OCI-LY3 (cell line): ENCODE results near the gene PAQR5.

Source experiments
- CTCF ChIP-seq: fragments of 200-600, 300-600 bp; sonication (generic); IDR thresholded peaks from 2 replicates; pipeline ENCODE4 v1.5.1; 2014; ENCODE audit warnings: antibody characterized with exemption, low read length, low read depth
- EZH2phosphoT487 ChIP-seq: fragments of 200-600 bp; shearing (Covaris generic); IDR thresholded peaks from 2 replicates; pipeline ENCODE4 v1.6.1; 2018; ENCODE audit warnings: antibody characterized with exemption, mixed run types, low read depth

- TF ChIP-seq CTCF (no peak), EZH2phosphoT487 (no peak)
These were observed 8.2 kb upstream of the PAQR5 start for GRCh38 chr15:69290346-69291164.
